Central memory CD8-positive, alpha-beta T cell (primary cell): ENCODE measurements around the gene TFE3.

ENCODE experiments used
- ATAC-seq: fragments of 150-1000 bp; cut with Tn5 transposase; replicated peaks from 2 replicates; pipeline ENCODE4 v1.10.0; 2022; ENCODE audit warnings: mild to moderate bottlenecking, moderate FRiP score, moderate number of reproducible peaks; ENCODE audit not compliant: poor library complexity, severe bottlenecking; ENCODE audit errors: extremely low read depth
- DNase-seq, 2 donors: peaks; one replicate each; pipeline ENCODE4 v3.0.0; 2021; ENCODE audit warnings: low spot score in 2 of 2
- H3K27ac Mint-ChIP-seq: one replicate; pipeline ENCODE4 v1.8.0; 2022; ENCODE audit warnings: low read depth, mild to moderate bottlenecking, moderate library complexity, mixed read lengths
- H3K27me3 Mint-ChIP-seq: one replicate; pipeline ENCODE4 v1.8.0; 2022; ENCODE audit warnings: mixed read lengths
- H3K36me3 Mint-ChIP-seq: one replicate; pipeline ENCODE4 v1.8.0; 2022; ENCODE audit warnings: mild to moderate bottlenecking, moderate library complexity, mixed read lengths; ENCODE audit not compliant: insufficient read depth
- H3K4me1 Mint-ChIP-seq: one replicate; pipeline ENCODE4 v1.8.0; 2022; ENCODE audit warnings: mixed read lengths
- H3K4me3 Mint-ChIP-seq: one replicate; pipeline ENCODE4 v1.8.0; 2022; ENCODE audit warnings: mild to moderate bottlenecking, moderate library complexity, mixed read lengths
- H3K9me3 Mint-ChIP-seq: one replicate; pipeline ENCODE4 v1.8.0; 2022; ENCODE audit warnings: mixed read lengths

The TFE3 gene

GRCh38 chrX:49069038-49069437 is 25.9 kb upstream of the TFE3 start:
- Mint-ChIP-seq H3K36me3 (peaks cover 5% of the 10 kb centered on the region), H3K27me3 (no peaks in the 10 kb centered on the region), H3K27ac (no peak overlapping the region), H3K4me3 (no peak overlapping the region), H3K4me1 (peaks cover 13% of the 10 kb centered on the region), H3K9me3 (no peaks in the 10 kb centered on the region)
- DNase-seq: no peak
- no peak for ATAC-seq

GRCh38 chrX:49067285-49068120 is 24.3 kb upstream of the TFE3 start:
- Mint-ChIP-seq H3K4me1 (no peaks in the 10 kb centered on the region), H3K27me3 (no peaks in the 10 kb centered on the region), H3K27ac (no peak overlapping the region), H3K9me3 (no peaks in the 10 kb centered on the region), H3K36me3 (peaks cover 2% of the 10 kb centered on the region), H3K4me3 (no peak overlapping the region)
- ATAC-seq (no peak), DNase-seq (no peak)

- Mint-ChIP-seq H3K27ac (no peak overlapping the region), H3K9me3 (no peaks in the 10 kb centered on the region), H3K27me3 (no peaks in the 10 kb centered on the region), H3K36me3 (no peaks in the 10 kb centered on the region), H3K4me1 (no peaks in the 10 kb centered on the region), H3K4me3 (no peak overlapping the region)
- no peak for DNase-seq
- no peak for ATAC-seq
These were observed 23.5 kb upstream of the TFE3 start for GRCh38 chrX:49066690-49067089.

GRCh38 chrX:49066278-49066677 is 23.1 kb upstream of the TFE3 start:
- DNase-seq: no peak
- H3K27ac Mint-ChIP-seq: no peak overlapping the region
- no peaks in the 10 kb centered on the region for H3K4me1 Mint-ChIP-seq
- H3K27me3 Mint-ChIP-seq: no peaks in the 10 kb centered on the region
- H3K36me3 Mint-ChIP-seq: no peaks in the 10 kb centered on the region
- no peaks in the 10 kb centered on the region for H3K9me3 Mint-ChIP-seq
- ATAC-seq: no peak
- H3K4me3 Mint-ChIP-seq: no peak overlapping the region

- no peak overlapping the region for H3K27ac Mint-ChIP-seq
- ATAC-seq: no peak
- H3K4me3 Mint-ChIP-seq: no peak overlapping the region
- H3K36me3 Mint-ChIP-seq: peaks cover 2% of the 10 kb centered on the region
- no peaks in the 10 kb centered on the region for H3K27me3 Mint-ChIP-seq
- no peaks in the 10 kb centered on the region for H3K4me1 Mint-ChIP-seq
- no peaks in the 10 kb centered on the region for H3K9me3 Mint-ChIP-seq
- DNase-seq: no peak
These were observed 21.6 kb upstream of the TFE3 start for GRCh38 chrX:49064735-49065134.

GRCh38 chrX:49064303-49064702 is 21.1 kb upstream of the TFE3 start:
- Mint-ChIP-seq H3K9me3 (no peaks in the 10 kb centered on the region), H3K27me3 (no peaks in the 10 kb centered on the region), H3K27ac (no peak overlapping the region), H3K4me3 (no peak overlapping the region), H3K36me3 (peaks cover 2% of the 10 kb centered on the region), H3K4me1 (no peaks in the 10 kb centered on the region)
- no peak for ATAC-seq
- DNase-seq: no peak

GRCh38 chrX:49063715-49064114 is 20.6 kb upstream of the TFE3 start:
- Mint-ChIP-seq H3K27ac (no peak overlapping the region), H3K4me1 (no peaks in the 10 kb centered on the region), H3K4me3 (no peak overlapping the region), H3K36me3 (peaks cover 2% of the 10 kb centered on the region), H3K9me3 (no peaks in the 10 kb centered on the region), H3K27me3 (no peaks in the 10 kb centered on the region)
- no peak for DNase-seq
- ATAC-seq: no peak

- Mint-ChIP-seq H3K9me3 (no peaks in the 10 kb centered on the region), H3K36me3 (peaks cover 4% of the 10 kb centered on the region), H3K27me3 (no peaks in the 10 kb centered on the region), H3K4me3 (no peak overlapping the region), H3K27ac (no peak overlapping the region), H3K4me1 (no peaks in the 10 kb centered on the region)
- DNase-seq: no peak
- ATAC-seq: no peak
These were observed 18.8 kb upstream of the TFE3 start for GRCh38 chrX:49061916-49062315.

GRCh38 chrX:49061490-49061889 is 18.3 kb upstream of the TFE3 start:
- Mint-ChIP-seq H3K27ac (no peak overlapping the region), H3K9me3 (no peaks in the 10 kb centered on the region), H3K4me3 (no peak overlapping the region), H3K27me3 (no peaks in the 10 kb centered on the region), H3K36me3 (peaks cover 4% of the 10 kb centered on the region), H3K4me1 (no peaks in the 10 kb centered on the region)
- no peak for DNase-seq
- ATAC-seq: no peak

GRCh38 chrX:49060914-49061313 is 17.8 kb upstream of the TFE3 start:
- Mint-ChIP-seq H3K27me3 (no peaks in the 10 kb centered on the region), H3K4me1 (no peaks in the 10 kb centered on the region), H3K9me3 (no peaks in the 10 kb centered on the region), H3K36me3 (peaks cover 4% of the 10 kb centered on the region), H3K27ac (no peak overlapping the region), H3K4me3 (no peak overlapping the region)
- DNase-seq (no peak), ATAC-seq (no peak)

GRCh38 chrX:49059681-49060085 is 16.5 kb upstream of the TFE3 start:
- no peaks in the 10 kb centered on the region for H3K27me3 Mint-ChIP-seq
- no peak overlapping the region for H3K4me3 Mint-ChIP-seq
- peaks cover 4% of the 10 kb centered on the region for H3K36me3 Mint-ChIP-seq
- no peaks in the 10 kb centered on the region for H3K9me3 Mint-ChIP-seq
- H3K27ac Mint-ChIP-seq: no peak overlapping the region
- DNase-seq: no peak
- peaks cover 7% of the 10 kb centered on the region for H3K4me1 Mint-ChIP-seq
- no peak for ATAC-seq

- H3K9me3 Mint-ChIP-seq: no peaks in the 10 kb centered on the region
- H3K27ac Mint-ChIP-seq: no peak overlapping the region
- no peak overlapping the region for H3K4me3 Mint-ChIP-seq
- H3K36me3 Mint-ChIP-seq: peaks cover 6% of the 10 kb centered on the region
- no peaks in the 10 kb centered on the region for H3K27me3 Mint-ChIP-seq
- ATAC-seq: no peak
- DNase-seq: no peak
- H3K4me1 Mint-ChIP-seq: peaks cover 12% of the 10 kb centered on the region
These were observed 16.0 kb upstream of the TFE3 start for GRCh38 chrX:49059201-49059600.

- Mint-ChIP-seq H3K27ac (no peak within 1 kb of the TSS), H3K36me3 (peaks cover 7% of the 10 kb centered on the region), H3K4me1 (peaks cover 16% of the 10 kb centered on the region), H3K4me3 (no peak within 1 kb of the TSS), H3K27me3 (no peaks in the 10 kb centered on the region), H3K9me3 (no peaks in the 10 kb centered on the region)
- ATAC-seq (no peak), DNase-seq (no peak)
These were observed 15.6 kb upstream of the TFE3 start, which contains the start of gene CCDC120 for GRCh38 chrX:49058794-49059193. CCDC120 (plus strand) TSS chrX:49058999; CDS start chrX:49062042, 3,043 bp downstream.
